Measurements from ENCODE around the gene TM7SF3. TPM values are rescaled to one million over a fixed set of nuclear protein-coding genes. Genes with fewer than 3 reads are reported as not detected.

TM7SF3 gene
- total RNA-seq, 3 donors from 2014 or later, result 47.6 to 69.9 (median 48.0) TPM

DNA sequence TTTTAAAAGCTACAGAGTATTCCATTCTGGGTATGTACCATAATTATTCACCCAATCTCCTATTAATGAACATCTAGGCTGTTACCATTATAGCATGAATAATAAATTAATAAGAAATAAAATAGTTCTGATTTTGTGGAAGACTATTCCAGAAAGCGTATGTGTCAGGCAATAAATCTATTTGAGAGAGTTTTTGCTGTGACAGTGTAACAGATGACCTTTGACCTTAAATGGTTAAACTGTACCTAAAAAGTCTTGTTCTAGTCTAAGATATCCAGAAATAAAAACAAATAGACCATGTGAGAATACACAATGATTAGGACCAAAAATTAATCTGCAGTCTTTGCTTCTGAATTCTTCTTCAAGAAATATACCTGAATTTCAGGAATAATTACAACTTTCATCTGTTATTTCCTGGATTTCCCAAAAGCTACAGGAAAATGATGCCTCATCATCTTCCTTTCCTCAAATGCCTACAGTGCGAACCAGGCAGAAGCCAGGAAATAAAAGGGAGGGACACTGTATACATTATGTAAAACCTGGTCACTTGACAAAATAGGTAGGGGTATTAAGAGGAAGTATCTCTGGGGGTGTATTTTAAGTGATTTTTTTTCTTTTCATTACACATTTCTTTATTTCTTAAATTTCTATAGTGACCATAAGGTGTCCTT lies 7.3 kb downstream of the TM7SF3 start:
- peaks cover 3% of the 10 kb centered on the region for H3K4me1 ChIP-seq (ENCODE audit: low read depth)
- H3K4me3 ChIP-seq, result no peak overlapping the region
- TF ChIP-seq CTCF (IDR thresholded peaks at IDR 0.05), result no peak
- DNase-seq (no peak), ATAC-seq (no peak)
- no peaks in the 10 kb centered on the region for H3K36me3 ChIP-seq (ENCODE audit: low read depth)
- no peaks in the 10 kb centered on the region for H3K9me3 ChIP-seq
- intact Hi-C loops (cut with DNase I, micrococcal nuclease), result no loop called here

GRCh38 chr12:27005495-27005894 lies 8.7 kb downstream of the TM7SF3 start:
- H3K36me3 ChIP-seq (ENCODE audit: low read depth), result no peaks in the 10 kb centered on the region
- no peaks in the 10 kb centered on the region for H3K9me3 ChIP-seq
- DNase-seq (no peak), ATAC-seq (no peak)
- intact Hi-C loops (cut with DNase I, micrococcal nuclease), result no loop called here
- no peak overlapping the region for H3K4me3 ChIP-seq
- H3K4me1 ChIP-seq (ENCODE audit: low read depth), result peaks cover 3% of the 10 kb centered on the region
- no peak for TF ChIP-seq CTCF (IDR thresholded peaks at IDR 0.05)

DNA sequence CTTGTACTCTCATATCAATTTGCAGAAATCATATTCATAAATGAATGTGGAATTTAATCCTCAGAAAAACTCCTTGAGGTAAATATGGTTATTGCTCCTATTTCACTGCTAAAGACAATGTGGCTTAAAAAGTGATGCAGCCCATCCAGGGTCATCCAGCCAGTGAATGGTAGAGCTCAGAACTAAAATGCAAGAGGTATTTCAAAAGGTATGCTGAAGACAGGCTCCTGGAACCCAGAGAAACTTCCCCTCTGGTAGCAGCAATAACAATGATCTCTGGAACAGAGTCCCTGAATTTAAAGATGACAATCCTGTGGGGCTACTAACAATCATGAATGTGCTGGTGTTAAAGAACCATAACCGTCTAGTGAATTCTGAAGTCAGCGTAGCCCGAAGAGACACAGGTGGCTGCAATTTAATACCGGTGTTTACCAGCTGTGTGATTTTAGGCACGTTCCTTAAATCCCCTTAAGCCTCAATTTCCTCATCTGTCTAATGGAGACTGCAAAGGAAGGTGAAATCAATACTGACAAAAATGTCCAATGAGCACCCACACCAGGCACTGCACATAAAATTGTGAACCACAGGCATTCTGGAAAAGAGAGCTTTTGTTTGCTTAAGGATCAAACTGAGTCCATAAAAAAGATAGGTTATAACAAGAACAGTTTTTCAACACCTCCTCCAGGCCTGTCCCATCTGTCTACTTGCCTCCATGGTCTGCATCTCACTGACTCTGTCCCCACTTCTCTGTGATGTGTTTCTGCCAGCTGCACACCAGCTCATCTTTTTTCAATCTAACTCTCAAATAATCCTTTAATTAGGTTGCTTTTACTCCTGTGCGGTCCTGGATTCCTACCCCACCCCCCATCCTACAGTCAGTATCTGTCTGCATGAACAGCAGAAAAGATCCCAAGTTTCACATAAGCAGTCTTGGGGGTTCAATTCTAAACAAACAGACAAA lies 10.5 kb downstream of the TM7SF3 start:
- TF ChIP-seq CTCF (IDR thresholded peaks at IDR 0.05), result no peak
- Histone ChIP-seq H3K36me3 (ENCODE audit: low read depth) (no peaks in the 10 kb centered on the region), H3K4me3 (no peak overlapping the region), H3K9me3 (no peaks in the 10 kb centered on the region), H3K4me1 (ENCODE audit: low read depth) (peaks cover 3% of the 10 kb centered on the region)
- intact Hi-C loops (cut with DNase I, micrococcal nuclease), result no loop called here
- DNase-seq (no peak), ATAC-seq (no peak)

DNA sequence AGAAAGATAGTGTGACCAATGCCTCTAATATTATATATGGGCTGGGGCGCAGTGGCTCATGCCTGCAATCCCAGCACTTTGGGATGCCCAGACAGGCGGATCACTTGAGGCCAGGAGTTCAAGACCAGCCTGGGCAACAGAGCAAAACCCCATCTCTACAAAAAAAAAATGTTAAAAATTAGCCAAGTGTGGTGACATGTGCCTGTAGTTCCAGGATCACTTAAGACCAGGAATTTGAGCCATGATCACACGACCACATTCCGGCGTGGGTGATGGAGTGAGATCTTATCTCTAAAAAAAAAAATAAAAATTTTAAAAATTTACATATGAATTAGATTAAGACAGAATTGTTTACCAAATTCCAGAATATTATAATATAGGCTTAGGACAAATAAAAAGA lies 12.0 kb downstream of the TM7SF3 start:
- Histone ChIP-seq H3K4me3 (no peak overlapping the region), H3K36me3 (ENCODE audit: low read depth) (no peaks in the 10 kb centered on the region), H3K9me3 (no peaks in the 10 kb centered on the region), H3K4me1 (ENCODE audit: low read depth) (peaks cover 3% of the 10 kb centered on the region)
- ATAC-seq (no peak), DNase-seq (no peak)
- intact Hi-C loops (cut with DNase I, micrococcal nuclease), result no loop called here
- no peak for TF ChIP-seq CTCF (IDR thresholded peaks at IDR 0.05)

GRCh38 chr12:27001663-27002062 lies 12.5 kb downstream of the TM7SF3 start:
- intact Hi-C loops (cut with DNase I, micrococcal nuclease), result no loop called here
- DNase-seq (no peak), ATAC-seq (no peak)
- Histone ChIP-seq H3K4me1 (ENCODE audit: low read depth) (no peaks in the 10 kb centered on the region), H3K36me3 (ENCODE audit: low read depth) (no peaks in the 10 kb centered on the region), H3K9me3 (no peaks in the 10 kb centered on the region), H3K4me3 (no peak overlapping the region)
- no peak for TF ChIP-seq CTCF (IDR thresholded peaks at IDR 0.05)

All from mucosa of descending colon (tissue), 3 donors.